Right atrium auricular region (tissue), 2 donors: ENCODE data around the gene PCDHA5. TPM values are rescaled to one million over a fixed set of nuclear protein-coding genes. Genes with fewer than 3 reads are reported as not detected.
A peak's percentile ranks its signal among the peaks of the same experiment; 100 is the strongest.

Experiments used
- DNase-seq: peaks from one replicate; pipeline ENCODE4 v3.0.0-alpha.2; 2019; ENCODE audit warnings: low spot score
- H3K27ac ChIP-seq, 2 donors: fragments of 200-600 bp; sonication (generic); 1 replicate in 1 of 2; 2 replicates in 1 of 2; pipeline ENCODE4 v1.5.1; 2016 to 2019
- H3K27me3 ChIP-seq, 2 donors: fragments of 200-600 bp; sonication (generic); one replicate each; pipeline versions ENCODE4 v1.5.1 to v1.6.0; 2017 to 2019
- H3K36me3 ChIP-seq: fragments of 200-600 bp; sonication (generic); one replicate; pipeline ENCODE4 v1.5.1; 2016
- H3K4me1 ChIP-seq, 2 donors: fragments of 200-600 bp; sonication (generic); one replicate each; pipeline versions ENCODE4 v1.5.1 to v1.6.0; 2017 to 2019
- H3K4me3 ChIP-seq, 2 donors: fragments of 200-600 bp; sonication (generic); 1 replicate in 1 of 2; 2 replicates in 1 of 2; pipeline ENCODE4 v1.5.1; 2017 to 2019; ENCODE audit warnings: mild to moderate bottlenecking in 1 of 2, moderate library complexity in 1 of 2
- H3K9me3 ChIP-seq, 2 donors: fragments of 200-600 bp; sonication (generic); one replicate each; pipeline ENCODE4 v1.5.1; 2019
- total RNA-seq, 2 donors: library from RNA; depleted of rRNA; stranded (reverse); fragments of >200 nt; gene quantifications; one replicate each; pipeline ENCODE4 v1.1.0, GENCODE V29; 2016
- TF ChIP-seq, protein P1 (sequence below), 2 donors: fragments of 200-600 bp; sonication (generic); IDR thresholded peaks; one replicate each; pipeline ENCODE4 v1.5.1; 2019; ENCODE audit warnings: antibody characterized with exemption in 2 of 2

Gene PCDHA5
- total RNA-seq, 2 donors from 2014 or later: 0.16 TPM; not detected in 1

DNA sequence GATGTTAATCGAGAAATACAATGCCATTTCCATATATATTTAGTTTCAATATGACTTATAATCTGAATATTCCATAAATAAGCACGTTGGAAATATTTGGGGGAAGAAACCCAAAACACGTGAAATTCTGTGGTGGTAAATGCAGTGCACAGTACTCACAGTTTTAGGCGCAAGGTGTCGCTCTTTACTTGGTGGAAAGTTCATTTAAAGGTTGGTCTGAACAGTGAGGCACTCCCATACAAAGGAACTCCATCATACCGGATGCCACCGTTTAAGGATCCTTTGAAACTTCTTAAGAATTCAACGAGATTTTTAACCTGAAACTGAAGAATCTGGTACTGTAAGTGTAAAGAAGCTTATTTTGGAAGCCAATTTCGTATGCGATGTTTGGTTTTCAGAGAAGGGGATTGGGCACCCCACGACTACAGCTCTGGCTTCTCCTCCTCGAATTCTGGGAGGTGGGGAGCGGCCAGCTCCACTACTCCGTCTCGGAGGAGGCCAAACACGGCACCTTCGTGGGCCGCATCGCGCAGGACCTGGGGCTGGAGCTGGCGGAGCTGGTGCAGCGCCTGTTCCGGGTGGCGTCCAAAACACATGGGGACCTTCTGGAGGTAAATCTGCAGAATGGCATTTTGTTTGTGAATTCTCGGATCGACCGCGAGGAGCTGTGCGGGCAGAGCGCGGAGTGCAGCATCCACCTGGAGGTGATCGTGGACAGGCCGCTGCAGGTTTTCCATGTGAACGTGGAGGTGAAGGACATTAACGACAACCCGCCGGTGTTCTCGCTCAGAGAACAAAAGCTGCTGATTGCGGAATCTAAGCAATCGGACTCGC lies 47.5 kb downstream of the PCDHA5 start, which contains the start of gene PCDHA11:
Gene PCDHA11, plus strand, starts transcription at position 237 of the 834 bp plus-strand sequence. Its CDS starts 147 bp downstream, at position 384.
- no peaks in the 10 kb centered on the region for H3K27me3 ChIP-seq

DNA sequence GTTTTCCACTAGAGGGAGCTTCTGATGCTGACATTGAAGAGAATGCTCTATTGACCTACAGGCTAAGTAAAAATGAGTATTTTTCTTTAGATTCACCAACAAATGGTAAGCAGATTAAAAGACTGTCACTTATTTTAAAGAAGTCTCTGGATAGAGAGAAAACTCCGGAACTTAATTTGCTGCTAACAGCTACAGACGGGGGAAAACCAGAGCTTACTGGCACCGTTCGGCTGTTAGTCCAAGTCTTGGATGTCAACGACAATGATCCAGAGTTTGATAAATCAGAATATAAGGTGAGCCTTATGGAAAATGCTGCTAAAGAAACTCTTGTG lies 48.1 kb downstream of the PCDHA5 start:
- H3K4me1 ChIP-seq: no peaks in the 10 kb centered on the region
- TF ChIP-seq, protein P1, sequence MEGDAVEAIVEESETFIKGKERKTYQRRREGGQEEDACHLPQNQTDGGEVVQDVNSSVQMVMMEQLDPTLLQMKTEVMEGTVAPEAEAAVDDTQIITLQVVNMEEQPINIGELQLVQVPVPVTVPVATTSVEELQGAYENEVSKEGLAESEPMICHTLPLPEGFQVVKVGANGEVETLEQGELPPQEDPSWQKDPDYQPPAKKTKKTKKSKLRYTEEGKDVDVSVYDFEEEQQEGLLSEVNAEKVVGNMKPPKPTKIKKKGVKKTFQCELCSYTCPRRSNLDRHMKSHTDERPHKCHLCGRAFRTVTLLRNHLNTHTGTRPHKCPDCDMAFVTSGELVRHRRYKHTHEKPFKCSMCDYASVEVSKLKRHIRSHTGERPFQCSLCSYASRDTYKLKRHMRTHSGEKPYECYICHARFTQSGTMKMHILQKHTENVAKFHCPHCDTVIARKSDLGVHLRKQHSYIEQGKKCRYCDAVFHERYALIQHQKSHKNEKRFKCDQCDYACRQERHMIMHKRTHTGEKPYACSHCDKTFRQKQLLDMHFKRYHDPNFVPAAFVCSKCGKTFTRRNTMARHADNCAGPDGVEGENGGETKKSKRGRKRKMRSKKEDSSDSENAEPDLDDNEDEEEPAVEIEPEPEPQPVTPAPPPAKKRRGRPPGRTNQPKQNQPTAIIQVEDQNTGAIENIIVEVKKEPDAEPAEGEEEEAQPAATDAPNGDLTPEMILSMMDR (IDR thresholded peaks at IDR 0.05): no peak
- H3K27me3 ChIP-seq: no peaks in the 10 kb centered on the region
- H3K36me3 ChIP-seq: no peaks in the 10 kb centered on the region
- no peak for DNase-seq
- H3K27ac ChIP-seq: no peak overlapping the region
- H3K9me3 ChIP-seq: peaks cover 0 to 32% of the 10 kb centered on the region in 2 donors
- no peak overlapping the region for H3K4me3 ChIP-seq

More for the DNA sequence above, 47.5 kb downstream of the PCDHA5 start, which contains the start of gene PCDHA11:
- Histone ChIP-seq H3K9me3 (peaks cover 0 to 32% of the 10 kb centered on the region in 2 donors), H3K4me3 (peak within 1 kb of the TSS in 1 of 2 donors; percentile 7), H3K36me3 (no peaks in the 10 kb centered on the region), H3K4me1 (no peaks in the 10 kb centered on the region), H3K27ac (no peak within 1 kb of the TSS)
- no peak for DNase-seq
- TF ChIP-seq, protein P1 (IDR thresholded peaks at IDR 0.05): peak in 1 of 2 donors; percentile 32

DNA sequence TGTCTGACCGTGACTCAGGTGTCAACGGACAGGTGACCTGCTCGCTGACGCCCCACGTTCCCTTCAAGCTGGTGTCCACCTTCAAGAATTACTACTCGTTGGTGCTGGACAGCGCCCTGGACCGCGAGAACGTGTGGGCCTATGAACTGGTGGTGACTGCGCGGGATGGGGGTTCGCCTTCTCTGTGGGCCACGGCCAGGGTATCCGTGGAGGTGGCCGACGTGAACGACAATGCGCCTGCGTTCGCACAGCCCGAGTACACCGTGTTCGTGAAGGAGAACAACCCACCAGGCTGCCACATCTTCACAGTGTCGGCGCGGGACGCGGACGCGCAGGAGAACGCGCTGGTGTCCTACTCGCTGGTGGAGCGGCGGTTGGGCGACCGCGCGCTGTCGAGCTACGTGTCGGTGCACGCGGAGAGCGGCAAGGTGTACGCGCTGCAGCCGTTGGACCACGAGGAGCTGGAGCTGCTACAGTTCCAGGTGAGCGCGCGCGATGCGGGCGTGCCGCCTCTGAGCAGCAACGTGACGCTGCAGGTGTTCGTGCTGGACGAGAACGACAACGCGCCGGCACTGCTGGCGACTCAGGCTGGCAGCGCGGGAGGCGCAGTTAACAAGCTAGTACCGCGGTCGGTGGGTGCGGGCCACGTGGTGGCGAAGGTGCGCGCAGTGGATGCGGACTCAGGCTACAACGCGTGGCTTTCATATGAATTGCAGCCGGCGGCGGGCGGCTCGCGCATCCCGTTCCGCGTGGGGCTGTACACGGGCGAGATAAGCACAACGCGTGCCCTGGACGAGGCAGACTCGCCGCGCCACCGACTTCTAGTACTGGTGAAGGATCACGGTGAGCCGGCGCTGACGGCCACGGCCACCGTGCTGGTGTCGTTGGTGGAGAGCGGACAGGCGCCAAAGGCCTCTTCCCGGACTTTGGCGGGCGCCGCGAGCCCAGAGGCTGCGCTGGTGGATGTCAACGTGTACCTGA lies 49.1 kb downstream of the PCDHA5 start:
- Histone ChIP-seq H3K36me3 (no peaks in the 10 kb centered on the region), H3K9me3 (peaks cover 0 to 41% of the 10 kb centered on the region in 2 donors), H3K27me3 (no peaks in the 10 kb centered on the region), H3K4me3 (no peak overlapping the region), H3K27ac (no peak overlapping the region), H3K4me1 (no peaks in the 10 kb centered on the region)
- TF ChIP-seq, protein P1 (IDR thresholded peaks at IDR 0.05): no peak
- DNase-seq: no peak

Other genes with a start within 250 kb of the PCDHA5 start
- 10 to 100 TPM; 25.0 to 74.1 TPM for gene CD14, start 188.4 kb upstream of the PCDHA5 start, total RNA-seq
- 10 to 100 TPM; 10.6 to 26.0 TPM for gene TMCO6, start 182.2 kb upstream of the PCDHA5 start, total RNA-seq
- 10 to 100 TPM; 79.1 to 81.5 TPM for gene NDUFA2, start 174.0 kb upstream of the PCDHA5 start, total RNA-seq
- gene IK, start 173.8 kb upstream of the PCDHA5 start, total RNA-seq: 100 to 1,000 TPM in 1 of 2 donors, 10 to 100 TPM in 1; 75.1 to 106 TPM
- gene WDR55, start 156.7 kb upstream of the PCDHA5 start, total RNA-seq: 10 to 100 TPM in 1 of 2 donors, 1 to 10 TPM in 1; 8.3 to 12.4 TPM
- gene DND1, start 148.0 kb upstream of the PCDHA5 start, total RNA-seq: under 1 TPM in 1 of 2 donors, not detected in 1; 0.51 TPM
- 10 to 100 TPM; 33.9 to 45.6 TPM for gene HARS1, start 130.2 kb upstream of the PCDHA5 start, total RNA-seq
- 10 to 100 TPM; 14.5 to 16.2 TPM for gene HARS2, start 130.2 kb upstream of the PCDHA5 start, total RNA-seq
- gene ZMAT2, start 121.2 kb upstream of the PCDHA5 start, total RNA-seq: 10 to 100 TPM; 21.2 to 33.7 TPM
- not detected for gene PCDHA1, start 35.5 kb upstream of the PCDHA5 start, total RNA-seq
- under 1 TPM; 0.07 to 0.20 TPM for gene PCDHA2, start 26.8 kb upstream of the PCDHA5 start, total RNA-seq
- gene PCDHA3, start 20.6 kb upstream of the PCDHA5 start, total RNA-seq: under 1 TPM; 0.43 to 0.48 TPM
- gene PCDHA4, start 14.5 kb upstream of the PCDHA5 start, total RNA-seq: under 1 TPM; 0.43 to 0.63 TPM
- under 1 TPM; 0.20 to 0.82 TPM for gene PCDHA6, start 6.3 kb downstream of the PCDHA5 start, total RNA-seq
- under 1 TPM in 1 of 2 donors, not detected in 1; 0.07 TPM for gene PCDHA7, start 12.7 kb downstream of the PCDHA5 start, total RNA-seq
- not detected for gene PCDHA8, start 19.6 kb downstream of the PCDHA5 start, total RNA-seq
- gene PCDHA9, start 26.8 kb downstream of the PCDHA5 start, total RNA-seq: under 1 TPM in 1 of 2 donors, not detected in 1; 0.04 TPM
- gene PCDHA10, start 34.3 kb downstream of the PCDHA5 start, total RNA-seq: under 1 TPM; 0.52 to 0.55 TPM
- under 1 TPM; 0.12 to 0.96 TPM for gene PCDHA11, start 47.3 kb downstream of the PCDHA5 start, total RNA-seq
- gene PCDHA12, start 53.7 kb downstream of the PCDHA5 start, total RNA-seq: under 1 TPM; 0.59 to 0.67 TPM
- under 1 TPM; 0.15 to 0.39 TPM for gene PCDHA13, start 60.5 kb downstream of the PCDHA5 start, total RNA-seq
- under 1 TPM; 0.26 to 0.51 TPM for gene PCDHAC1, start 104.7 kb downstream of the PCDHA5 start, total RNA-seq
- gene PCDHAC2, start 144.9 kb downstream of the PCDHA5 start, total RNA-seq: 1 to 10 TPM; 3.7 to 4.1 TPM
- gene PCDHB1, start 229.8 kb downstream of the PCDHA5 start, total RNA-seq: not detected